T-helper 1 cell treated with Interleukin-12 subunit alpha and Interleukin-12 subunit beta and Interleukin-4 antibody, amounts not matched to agents 30 μg/mL and 1 μg/mL, for 36 hours (primary cell): ENCODE results near the gene FAAP100.

Source experiments
- H3K27ac Mint-ChIP-seq: one replicate; pipeline ENCODE4 v1.8.0; 2021; ENCODE audit warnings: mild to moderate bottlenecking, mixed read lengths
- H3K27me3 Mint-ChIP-seq: one replicate; pipeline ENCODE4 v1.8.0; 2021; ENCODE audit warnings: low read depth, mixed read lengths
- H3K36me3 Mint-ChIP-seq: one replicate; pipeline ENCODE4 v1.8.0; 2021; ENCODE audit warnings: low read depth, mixed read lengths
- H3K4me1 Mint-ChIP-seq: one replicate; pipeline ENCODE4 v1.8.0; 2021; ENCODE audit warnings: low read depth, mixed read lengths
- H3K4me3 Mint-ChIP-seq: one replicate; pipeline ENCODE4 v1.8.0; 2021; ENCODE audit warnings: mild to moderate bottlenecking, moderate library complexity, mixed read lengths
- H3K9me3 Mint-ChIP-seq: one replicate; pipeline ENCODE4 v1.8.0; 2021; ENCODE audit warnings: mixed read lengths

Gene FAAP100

GRCh38 chr17:81519284-81520020 lies 32.7 kb downstream of the FAAP100 start:
- no peaks in the 10 kb centered on the region for H3K36me3 Mint-ChIP-seq
- H3K27me3 Mint-ChIP-seq: peaks cover 12% of the 10 kb centered on the region
- H3K4me1 Mint-ChIP-seq: peaks cover 8% of the 10 kb centered on the region
- no peak overlapping the region for H3K4me3 Mint-ChIP-seq
- H3K9me3 Mint-ChIP-seq: no peaks in the 10 kb centered on the region
- no peak overlapping the region for H3K27ac Mint-ChIP-seq

DNA sequence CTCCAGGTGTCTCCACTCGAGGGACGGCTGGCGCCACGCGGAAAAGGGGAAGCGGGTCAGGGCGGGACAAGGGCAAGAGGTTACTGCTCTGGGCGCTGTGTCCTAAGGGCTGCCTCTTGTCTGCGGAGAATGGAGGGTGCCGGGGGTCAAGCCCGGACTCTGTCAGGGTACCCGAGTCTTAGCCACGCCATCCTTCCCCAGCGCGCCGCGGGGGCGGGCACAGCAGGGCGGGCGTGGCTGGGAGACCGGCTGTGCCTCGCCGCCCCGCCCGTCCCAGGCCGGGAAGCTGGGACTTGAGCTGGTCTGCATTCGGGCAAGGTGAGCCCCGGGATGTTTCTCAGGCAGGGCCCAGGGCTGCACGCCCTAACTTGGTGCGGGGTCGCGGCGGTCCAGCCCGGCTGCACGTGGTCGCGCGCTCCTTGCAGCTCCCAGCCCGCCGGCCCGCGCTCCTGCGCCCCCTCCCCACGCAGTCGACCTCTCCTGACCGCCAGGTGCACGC lies 33.3 kb downstream of the FAAP100 start:
- Mint-ChIP-seq H3K27ac (no peak overlapping the region), H3K27me3 (peaks cover 12% of the 10 kb centered on the region), H3K9me3 (no peaks in the 10 kb centered on the region), H3K4me1 (peaks cover 8% of the 10 kb centered on the region), H3K36me3 (no peaks in the 10 kb centered on the region), H3K4me3 (no peak overlapping the region)

DNA sequence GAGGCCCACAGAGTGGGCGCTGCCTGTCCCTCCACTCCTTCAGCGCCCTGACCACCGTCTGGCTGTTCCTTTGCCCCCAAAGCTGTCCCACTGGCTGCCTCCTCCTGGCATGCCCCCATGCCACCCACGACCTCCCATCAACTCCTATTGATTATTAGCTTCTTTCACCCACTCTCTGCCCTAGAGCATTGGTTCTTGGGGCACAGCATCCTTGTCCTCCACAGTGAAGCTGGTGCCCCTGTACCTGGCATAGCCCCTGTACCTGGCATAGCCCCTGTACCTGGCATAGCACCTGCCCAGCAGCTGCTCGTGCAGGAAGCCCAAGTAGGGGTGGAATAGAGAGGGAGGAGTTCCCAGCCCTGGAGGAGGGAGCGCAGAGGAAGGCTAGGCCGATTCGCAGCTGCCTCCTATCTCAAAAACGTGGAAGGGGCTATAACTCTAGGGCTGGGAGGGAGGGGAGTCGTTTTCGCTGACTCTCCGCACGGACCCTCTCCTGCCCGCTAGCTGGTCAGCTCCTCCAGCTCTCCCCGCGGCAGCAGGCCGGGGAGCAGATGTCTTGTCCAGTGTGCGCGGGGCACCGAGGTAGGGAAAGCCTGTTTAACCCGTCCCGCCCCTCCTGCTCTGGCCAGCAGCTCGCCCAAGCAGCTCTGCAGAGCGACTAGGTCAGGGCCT lies 33.9 kb downstream of the FAAP100 start:
- H3K27me3 Mint-ChIP-seq: peaks cover 12% of the 10 kb centered on the region
- peak overlapping the region; percentile 27 for H3K4me3 Mint-ChIP-seq
- peaks cover 8% of the 10 kb centered on the region for H3K4me1 Mint-ChIP-seq
- no peaks in the 10 kb centered on the region for H3K9me3 Mint-ChIP-seq
- peak overlapping the region; percentile 34 for H3K27ac Mint-ChIP-seq
- H3K36me3 Mint-ChIP-seq: no peaks in the 10 kb centered on the region

GRCh38 chr17:81517339-81518112 lies 34.6 kb downstream of the FAAP100 start:
- no peak overlapping the region for H3K4me3 Mint-ChIP-seq
- peaks cover 8% of the 10 kb centered on the region for H3K4me1 Mint-ChIP-seq
- H3K27ac Mint-ChIP-seq: peak overlapping the region; percentile 34
- H3K27me3 Mint-ChIP-seq: peaks cover 8% of the 10 kb centered on the region
- H3K9me3 Mint-ChIP-seq: no peaks in the 10 kb centered on the region
- no peaks in the 10 kb centered on the region for H3K36me3 Mint-ChIP-seq

DNA sequence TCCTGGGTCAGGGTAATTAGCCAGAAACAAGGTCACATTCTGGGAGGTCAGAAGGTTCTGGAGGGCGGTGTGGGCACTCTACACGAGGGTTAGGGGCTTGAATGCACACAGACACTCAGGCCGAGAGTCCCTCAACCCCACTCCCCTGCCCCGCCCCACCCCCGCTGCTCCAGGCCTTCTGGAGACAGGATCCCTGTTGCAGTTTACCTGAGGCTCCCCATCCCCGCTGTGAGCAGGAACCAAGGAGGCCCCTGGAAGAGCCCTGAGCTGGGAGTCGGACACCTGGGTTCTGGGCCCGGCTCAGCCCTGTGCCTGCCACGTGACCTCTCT lies 35.2 kb downstream of the FAAP100 start:
- Mint-ChIP-seq H3K9me3 (no peaks in the 10 kb centered on the region), H3K27ac (no peak overlapping the region), H3K27me3 (peaks cover 4% of the 10 kb centered on the region), H3K36me3 (peaks cover 3% of the 10 kb centered on the region), H3K4me3 (no peak overlapping the region), H3K4me1 (peaks cover 8% of the 10 kb centered on the region)

GRCh38 chr17:81516439-81516838 lies 35.7 kb downstream of the FAAP100 start:
- H3K9me3 Mint-ChIP-seq: no peaks in the 10 kb centered on the region
- H3K36me3 Mint-ChIP-seq: peaks cover 9% of the 10 kb centered on the region
- peak overlapping the region; percentile 36 for H3K27ac Mint-ChIP-seq
- H3K27me3 Mint-ChIP-seq: peaks cover under 1% of the 10 kb centered on the region
- H3K4me1 Mint-ChIP-seq: peaks cover 8% of the 10 kb centered on the region
- H3K4me3 Mint-ChIP-seq: no peak overlapping the region

DNA sequence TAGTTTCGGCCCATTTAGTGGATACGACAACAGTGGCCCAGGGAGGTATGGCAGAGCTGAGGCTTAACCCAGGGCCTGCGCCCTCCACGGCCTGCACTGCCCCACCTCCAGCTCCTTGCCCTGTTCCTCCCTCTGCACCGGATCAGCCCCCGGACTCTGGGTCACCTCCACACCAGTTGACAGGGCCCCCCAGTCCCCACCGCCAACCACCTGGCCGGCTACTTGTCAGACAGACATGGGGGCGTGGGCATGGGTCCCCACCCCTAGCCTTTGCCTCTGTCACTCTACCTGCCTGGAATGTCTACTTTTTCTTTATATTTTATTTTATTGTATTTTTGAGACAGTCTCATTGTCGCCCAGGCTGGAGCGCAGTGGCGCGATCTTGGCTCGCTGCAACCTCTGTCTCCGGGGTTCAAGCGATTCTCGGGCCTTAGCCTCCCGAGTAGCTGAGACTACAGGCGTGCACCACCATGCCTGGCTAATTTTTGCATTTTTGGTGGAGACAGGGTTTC lies 36.6 kb downstream of the FAAP100 start:
- Mint-ChIP-seq H3K27me3 (no peaks in the 10 kb centered on the region), H3K27ac (peak overlapping the region; percentile 78), H3K9me3 (no peaks in the 10 kb centered on the region), H3K4me1 (peaks cover 12% of the 10 kb centered on the region), H3K36me3 (peaks cover 17% of the 10 kb centered on the region), H3K4me3 (peak overlapping the region; percentile 80)

DNA sequence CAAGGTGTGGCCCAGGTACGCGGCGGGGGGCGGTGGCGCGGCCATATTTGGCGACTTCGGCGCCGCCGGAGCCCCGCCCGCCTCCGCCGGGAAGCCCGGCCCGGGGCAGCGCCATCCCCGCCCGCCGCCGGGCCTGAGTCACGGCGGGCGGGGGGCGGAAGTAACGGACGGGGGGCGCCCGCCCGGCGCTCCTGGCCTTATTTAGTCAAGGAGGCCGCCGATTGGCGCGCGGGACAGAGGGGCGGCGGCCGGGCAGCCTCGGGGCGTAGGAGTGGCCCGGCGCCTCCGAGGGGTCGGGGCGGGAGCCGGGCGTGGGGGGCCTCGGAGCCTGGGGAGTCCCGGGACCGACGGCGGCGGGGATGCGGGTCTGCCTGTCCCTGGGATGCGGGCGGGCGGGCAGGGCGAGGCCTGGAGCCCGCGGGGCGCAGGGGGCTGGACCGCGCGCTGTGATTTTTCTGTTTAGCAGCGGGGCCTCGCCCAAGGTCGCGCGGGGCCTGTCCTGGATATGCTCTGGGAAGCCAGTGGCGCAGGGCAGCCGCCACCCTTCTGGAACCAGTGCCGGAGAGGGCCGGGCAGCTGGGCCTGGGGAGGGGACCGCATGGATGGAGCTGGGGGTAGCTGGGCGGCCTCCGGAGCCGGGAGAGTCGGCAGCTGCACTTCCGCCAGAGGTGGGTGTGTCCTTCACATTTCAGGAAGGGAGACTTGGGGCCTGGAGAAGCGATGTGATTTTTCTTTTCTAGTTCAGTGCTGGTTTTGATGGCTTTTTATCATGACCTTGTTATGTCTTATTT lies 37.2 kb downstream of the FAAP100 start:
- Mint-ChIP-seq H3K4me3 (peak overlapping the region; percentile 80), H3K27me3 (no peaks in the 10 kb centered on the region), H3K4me1 (peaks cover 12% of the 10 kb centered on the region), H3K27ac (peak overlapping the region; percentile 78), H3K36me3 (peaks cover 24% of the 10 kb centered on the region), H3K9me3 (no peaks in the 10 kb centered on the region)

GRCh38 chr17:81514489-81514738 lies 37.7 kb downstream of the FAAP100 start:
- H3K4me3 Mint-ChIP-seq: peak overlapping the region; percentile 67
- H3K4me1 Mint-ChIP-seq: peaks cover 17% of the 10 kb centered on the region
- peaks cover 29% of the 10 kb centered on the region for H3K36me3 Mint-ChIP-seq
- peak overlapping the region; percentile 74 for H3K27ac Mint-ChIP-seq
- no peaks in the 10 kb centered on the region for H3K27me3 Mint-ChIP-seq
- H3K9me3 Mint-ChIP-seq: no peaks in the 10 kb centered on the region

GRCh38 chr17:81513753-81514488 lies 38.2 kb downstream of the FAAP100 start:
- H3K27me3 Mint-ChIP-seq: no peaks in the 10 kb centered on the region
- no peaks in the 10 kb centered on the region for H3K9me3 Mint-ChIP-seq
- peak overlapping the region; percentile 90 for H3K27ac Mint-ChIP-seq
- peaks cover 22% of the 10 kb centered on the region for H3K4me1 Mint-ChIP-seq
- H3K36me3 Mint-ChIP-seq: peaks cover 34% of the 10 kb centered on the region
- H3K4me3 Mint-ChIP-seq: peak overlapping the region; percentile 86

- Mint-ChIP-seq H3K27ac (peak overlapping the region; percentile 90), H3K27me3 (no peaks in the 10 kb centered on the region), H3K4me1 (peaks cover 24% of the 10 kb centered on the region), H3K9me3 (no peaks in the 10 kb centered on the region), H3K4me3 (peak overlapping the region; percentile 86), H3K36me3 (peaks cover 38% of the 10 kb centered on the region)
These were observed 38.8 kb downstream of the FAAP100 start for GRCh38 chr17:81513372-81513752.

- H3K36me3 Mint-ChIP-seq: peaks cover 42% of the 10 kb centered on the region
These were observed 39.4 kb downstream of the FAAP100 start, which contains the start of gene ACTG1 for GRCh38 chr17:81512562-81513371. ACTG1 (minus strand) TSS chr17:81512799; CDS start chr17:81512354, 445 bp downstream.

More at GRCh38 chr17:81512562-81513371, 39.4 kb downstream of the FAAP100 start, which contains the start of gene ACTG1:
- Mint-ChIP-seq H3K27ac (peak within 1 kb of the TSS; percentile 90), H3K4me1 (peaks cover 22% of the 10 kb centered on the region), H3K9me3 (no peaks in the 10 kb centered on the region), H3K4me3 (peak within 1 kb of the TSS; percentile 96), H3K27me3 (no peaks in the 10 kb centered on the region)
